NCI-H446 (cell line): ENCODE data around the gene LYSMD1.
A peak's percentile ranks its signal among the peaks of the same experiment; 100 is the strongest.
"Not testable (repeated sequence)": the region's sequence is repeated elsewhere in the genome, so short reads cannot be mapped to it uniquely, and the experiment has no call there.

ENCODE experiments used
- DNase-seq, 2 experiments: peaks; one replicate each; lab custom pipeline; 2025; lab: John Stamatoyannopoulos, UW

Gene LYSMD1, protein sequence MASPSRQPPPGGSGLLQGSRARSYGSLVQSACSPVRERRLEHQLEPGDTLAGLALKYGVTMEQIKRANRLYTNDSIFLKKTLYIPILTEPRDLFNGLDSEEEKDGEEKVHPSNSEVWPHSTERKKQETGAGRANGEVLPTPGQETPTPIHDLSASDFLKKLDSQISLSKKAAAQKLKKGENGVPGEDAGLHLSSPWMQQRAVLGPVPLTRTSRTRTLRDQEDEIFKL

DNA sequence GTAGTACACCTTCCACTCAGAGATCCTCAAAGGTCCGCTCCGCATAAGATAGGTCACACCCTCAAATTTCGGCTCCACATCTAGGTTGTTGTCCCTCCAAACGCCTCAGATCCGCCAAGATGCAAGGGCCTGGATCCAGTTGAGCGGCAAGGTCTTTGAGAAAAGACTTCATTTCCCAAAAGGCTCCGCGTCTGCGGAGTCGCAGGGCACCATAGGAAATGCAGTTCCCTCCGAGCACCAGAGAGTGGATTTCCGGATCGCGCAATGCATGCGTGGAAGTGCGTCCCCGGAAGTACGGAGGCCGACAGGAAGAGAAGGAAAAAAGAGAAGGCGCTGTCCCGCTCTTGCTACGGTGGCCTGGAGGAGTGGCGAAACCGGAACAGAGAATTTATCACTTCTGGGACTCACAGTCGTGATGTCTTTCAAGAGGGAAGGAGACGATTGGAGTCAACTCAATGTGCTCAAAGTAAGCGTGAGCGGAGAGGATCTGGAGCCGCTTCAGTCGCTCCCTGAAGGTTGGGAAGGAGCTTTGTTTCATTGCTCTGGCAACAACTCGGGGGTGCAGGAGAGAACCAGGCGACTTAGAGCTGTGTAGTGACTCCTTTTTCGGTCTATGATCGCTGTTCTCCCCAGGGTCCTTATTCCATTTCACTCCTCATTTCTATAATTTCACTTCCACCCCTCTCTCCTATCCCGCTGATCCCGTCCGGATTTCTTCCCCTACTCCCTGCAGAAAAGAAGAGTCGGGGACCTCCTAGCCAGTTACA, at the start of gene LYSMD1, which contains the start of gene SCNM1:
LYSMD1 (minus strand) TSS at position 165 of the 767 bp plus-strand sequence. CDS start 644 bp downstream, outside the sequence.
SCNM1 (plus strand) TSS at position 407 of the 767 bp plus-strand sequence; CDS start at position 416, 9 bp downstream.
- peak; percentile 94 to 97 for DNase-seq

DNA sequence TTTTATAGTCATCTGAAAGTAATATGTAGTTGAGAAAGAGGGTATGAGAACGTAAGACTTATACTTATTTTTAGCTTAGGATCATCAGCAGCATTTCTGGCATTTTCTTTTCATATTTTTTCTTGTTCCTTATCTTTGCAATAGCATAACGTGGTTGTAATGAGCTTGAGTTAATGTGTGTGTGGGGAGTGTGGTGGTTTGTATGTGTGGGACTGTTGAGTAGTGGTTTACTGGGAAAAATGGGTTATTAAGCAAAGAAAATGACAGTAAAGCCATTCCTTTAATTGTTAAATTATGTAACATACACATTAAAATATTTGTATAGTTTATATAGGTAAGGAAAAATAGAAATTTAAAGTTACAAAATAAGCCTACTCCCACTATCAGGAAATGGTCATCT, 47.9 kb upstream of the LYSMD1 start:
- no peak for DNase-seq

DNA sequence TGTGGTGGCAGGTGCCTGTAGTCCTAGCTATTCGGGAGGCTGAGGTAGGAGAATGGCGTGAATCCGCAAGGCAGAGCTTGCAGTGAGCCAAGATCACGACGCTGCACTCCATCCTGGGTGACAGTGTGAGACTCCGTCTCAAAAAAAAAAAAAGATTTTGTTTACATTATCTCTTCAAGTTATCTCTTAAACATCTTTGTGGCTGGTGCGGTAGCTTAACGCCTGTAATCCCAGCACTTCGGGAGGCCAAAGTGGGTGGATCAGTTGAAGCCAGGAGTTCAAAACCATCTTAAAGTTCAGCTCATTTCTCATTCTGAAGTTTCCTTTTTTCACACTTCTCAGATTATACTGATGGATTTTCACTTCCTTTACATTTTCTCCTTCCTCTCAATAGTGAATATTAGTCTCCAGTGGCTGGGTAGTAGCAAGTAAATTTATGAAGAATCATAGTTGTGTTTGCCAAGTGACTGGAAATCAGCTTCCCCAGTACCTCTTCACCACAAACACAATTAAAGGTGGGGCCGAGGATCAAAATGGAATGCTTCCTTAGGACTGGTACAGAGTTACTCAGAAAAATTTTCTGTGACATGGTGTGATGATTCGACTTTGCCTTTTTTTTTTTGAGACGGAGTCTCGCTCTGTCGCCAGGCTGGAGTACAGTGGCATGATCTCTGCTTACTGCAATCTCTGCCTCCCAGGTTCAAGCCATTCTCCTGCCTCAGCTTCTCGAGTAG, 46.4 kb upstream of the LYSMD1 start:
- no peak for DNase-seq

DNA sequence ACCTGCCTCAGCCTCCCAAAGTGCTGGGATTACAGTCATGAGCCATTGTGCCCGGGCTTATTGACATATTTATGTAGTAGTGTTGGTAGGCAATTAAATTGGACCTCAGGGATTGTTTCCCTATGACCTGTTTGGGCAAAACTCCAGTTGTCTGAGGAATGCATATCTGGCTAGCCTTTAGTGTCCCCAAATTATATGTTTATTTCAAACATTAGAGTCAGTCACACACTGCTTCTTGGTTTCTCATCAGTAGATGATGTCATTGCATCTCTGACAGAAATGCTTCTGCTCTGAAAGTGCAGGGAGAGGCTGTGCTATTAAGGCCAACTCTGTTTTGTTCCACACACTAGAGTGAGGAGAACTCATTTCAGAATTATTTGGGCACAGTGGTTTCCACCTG, 45.1 kb upstream of the LYSMD1 start:
- no peak for DNase-seq

DNA sequence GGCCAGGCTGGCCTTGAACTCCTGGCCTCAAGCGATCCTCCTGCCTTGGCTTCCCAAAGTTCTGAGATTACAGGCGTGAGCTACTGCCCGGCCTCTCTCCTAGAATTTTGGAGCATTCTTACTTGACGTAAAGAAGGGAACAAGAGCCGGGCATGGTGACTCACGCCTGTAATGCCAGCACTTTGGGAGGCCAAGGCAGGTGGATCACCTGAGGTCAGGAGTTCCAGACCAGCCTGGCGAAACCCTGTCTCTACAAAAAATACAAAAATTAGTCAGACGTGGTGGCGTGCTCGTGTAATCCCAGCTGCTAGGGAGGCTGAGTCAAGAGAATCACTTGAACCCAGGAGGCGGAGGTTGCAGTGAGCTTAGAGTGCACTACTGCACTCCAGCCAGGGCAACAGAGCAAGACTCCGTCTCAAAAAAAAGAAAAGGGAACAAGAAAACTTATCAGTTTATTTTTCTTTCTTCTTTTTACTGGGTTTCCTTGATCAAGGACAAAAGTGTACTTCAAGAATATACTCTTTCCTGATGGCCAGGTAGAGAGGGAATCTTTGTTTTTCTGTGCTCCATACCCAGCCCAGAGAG, 39.8 kb upstream of the LYSMD1 start:
- DNase-seq = not testable (repeated sequence)

DNA sequence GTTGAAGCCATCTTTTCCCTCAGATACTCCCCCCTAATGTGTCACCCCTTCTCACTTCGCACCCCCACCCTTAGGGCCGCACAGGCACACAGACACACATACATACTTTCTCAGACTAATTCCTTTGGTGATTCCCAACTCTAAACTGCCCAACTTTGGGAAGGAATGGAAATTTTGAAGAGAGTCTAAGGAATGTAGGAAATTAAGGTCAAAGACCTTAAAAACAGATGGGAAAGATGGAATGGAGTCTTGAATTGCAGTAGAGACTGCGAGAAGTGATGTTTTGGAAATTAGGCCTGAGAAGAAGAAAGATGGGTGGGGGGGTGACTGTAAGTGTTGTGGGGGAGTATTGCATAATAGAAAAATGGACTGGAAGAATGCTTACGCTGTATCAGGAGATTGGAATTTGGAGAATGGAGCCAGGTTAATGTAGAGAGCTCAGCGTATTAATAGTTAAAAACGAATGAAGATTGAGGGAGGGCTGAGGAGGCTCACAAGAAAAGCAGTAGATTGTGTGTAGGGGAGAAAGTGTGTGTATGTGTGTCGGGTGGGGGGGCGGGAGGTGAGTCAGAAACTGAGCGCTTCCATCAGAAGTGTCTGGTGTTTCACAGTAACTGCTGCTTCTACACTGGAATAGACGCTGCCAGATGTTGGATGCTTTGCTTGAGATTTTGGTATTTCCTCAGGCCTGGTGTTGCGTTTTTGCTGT, 34.3 kb upstream of the LYSMD1 start:
- DNase-seq = no peak

DNA sequence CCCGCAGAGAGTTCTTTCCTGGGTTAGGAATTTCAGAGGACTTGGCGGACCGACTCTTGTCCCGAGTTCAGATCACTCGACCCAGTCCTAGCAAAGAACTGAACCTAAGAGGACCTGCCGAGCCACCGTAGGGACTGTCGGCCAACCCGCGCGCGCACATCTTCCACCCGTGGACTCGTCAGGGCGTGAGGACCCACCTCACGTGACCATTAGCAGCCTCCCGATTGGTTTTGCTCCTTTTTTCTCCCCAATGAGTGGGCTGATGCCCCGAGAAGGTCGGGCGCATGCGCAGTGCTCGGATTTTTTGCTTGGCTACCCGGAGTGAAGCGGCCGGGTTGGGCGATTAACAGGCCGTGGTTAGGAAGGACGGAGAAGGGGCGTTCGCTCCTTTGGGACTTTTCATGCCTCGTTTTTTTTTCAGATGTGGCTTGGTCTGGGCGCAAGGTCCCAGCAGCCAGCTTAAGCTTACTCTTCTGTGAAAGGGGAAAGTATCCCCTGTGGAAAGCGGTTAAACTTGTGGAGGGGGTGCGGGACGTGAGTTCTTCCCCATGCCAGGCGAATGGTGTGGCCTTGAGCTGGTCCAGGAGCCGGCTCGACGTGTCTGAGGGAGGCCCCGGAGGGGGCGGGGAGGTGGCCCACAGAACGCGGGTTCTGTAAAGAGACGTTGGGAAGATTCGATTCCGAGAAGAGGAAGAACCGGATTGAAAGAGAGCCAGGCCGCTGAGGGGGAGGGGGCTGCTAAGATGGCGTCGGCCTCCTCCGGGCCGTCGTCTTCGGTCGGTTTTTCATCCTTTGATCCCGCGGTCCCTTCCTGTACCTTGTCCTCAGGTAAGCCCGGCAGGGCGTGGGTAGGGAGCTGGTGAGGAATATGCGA, 32.8 kb upstream of the LYSMD1 start, which contains the start of gene PIP5K1A:
PIP5K1A (plus strand) TSS at position 299 of the 874 bp plus-strand sequence; CDS start at position 744, 445 bp downstream.
- DNase-seq = peak; percentile 93 to 98

DNA sequence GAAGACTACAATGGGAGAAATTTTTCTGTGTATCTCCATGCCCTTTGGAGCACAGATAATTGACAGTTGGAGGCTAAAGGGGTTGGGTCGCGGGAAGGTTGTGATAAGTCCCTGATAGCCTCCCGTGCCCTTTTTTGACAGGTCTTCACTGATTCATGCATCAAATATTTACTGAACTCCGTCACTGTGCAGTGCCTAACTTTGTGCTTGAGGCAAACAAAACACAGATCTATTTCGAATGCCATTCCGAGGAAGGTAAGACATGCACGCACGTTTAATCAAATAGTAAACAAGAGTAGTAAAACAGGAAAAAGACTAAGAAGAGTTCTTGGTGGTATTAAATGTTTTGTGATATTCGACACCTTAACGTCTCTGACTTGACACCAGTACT, 32.2 kb upstream of the LYSMD1 start:
- no peak for DNase-seq

DNA sequence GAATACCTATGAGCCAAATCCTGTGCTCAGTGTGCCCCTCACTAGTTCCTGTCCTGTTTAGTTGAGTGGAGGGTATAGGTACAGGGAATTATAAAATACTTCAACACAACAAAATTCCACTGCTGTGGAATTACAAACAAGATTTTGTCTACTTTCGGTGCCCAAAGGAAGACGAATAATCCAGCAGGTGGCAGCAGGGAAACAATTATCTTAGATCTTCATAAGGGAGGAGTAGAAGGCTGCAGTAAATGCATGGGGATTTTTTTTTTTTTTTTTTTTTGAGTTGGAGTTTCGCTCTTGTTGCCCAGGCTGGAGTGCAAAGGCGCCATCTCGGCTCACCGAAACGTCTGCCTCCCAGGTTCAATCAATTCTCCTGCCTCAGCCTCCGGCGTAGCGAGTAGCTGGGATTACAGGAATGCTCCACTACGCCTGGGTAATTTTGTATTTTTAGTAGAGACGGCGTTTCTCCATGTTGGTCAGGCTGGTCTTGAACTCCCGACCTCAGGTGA, 30.6 kb upstream of the LYSMD1 start:
- DNase-seq = peak; percentile 75 to 85

DNA sequence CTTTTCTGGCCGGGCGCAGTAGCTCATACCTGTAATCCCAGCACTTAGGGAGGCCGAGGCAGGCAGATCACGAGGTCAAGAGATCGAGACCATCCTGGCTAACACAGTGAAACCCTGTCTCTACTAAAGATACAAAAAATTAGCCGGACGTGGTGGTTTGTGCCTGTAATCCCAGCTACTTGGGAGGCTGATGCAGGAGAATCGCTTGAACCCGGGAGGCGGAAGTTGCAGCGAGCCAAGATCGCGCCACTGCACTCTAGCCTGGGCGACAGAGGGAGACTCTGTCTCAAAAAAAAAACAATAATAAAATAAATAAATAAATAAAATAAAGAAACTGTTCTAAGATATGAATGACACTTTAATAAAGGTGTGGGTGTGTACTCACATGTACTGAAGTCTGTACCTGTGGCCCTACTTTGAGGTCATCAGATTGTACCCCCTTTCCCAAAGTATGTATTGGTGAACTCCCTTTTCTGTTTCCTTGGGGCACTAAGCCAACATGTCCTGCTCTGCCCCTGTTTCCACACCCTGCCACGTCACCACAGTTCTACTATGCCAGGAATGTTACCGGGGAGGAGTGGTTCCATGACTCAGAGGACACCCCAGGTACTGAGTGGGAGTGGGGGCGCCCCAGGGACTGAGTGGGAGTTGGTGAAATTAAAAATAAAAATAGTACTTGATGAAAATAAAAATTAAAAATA, 29.3 kb upstream of the LYSMD1 start:
- peak in 1 of 2 experiments; percentile 22 for DNase-seq

DNA sequence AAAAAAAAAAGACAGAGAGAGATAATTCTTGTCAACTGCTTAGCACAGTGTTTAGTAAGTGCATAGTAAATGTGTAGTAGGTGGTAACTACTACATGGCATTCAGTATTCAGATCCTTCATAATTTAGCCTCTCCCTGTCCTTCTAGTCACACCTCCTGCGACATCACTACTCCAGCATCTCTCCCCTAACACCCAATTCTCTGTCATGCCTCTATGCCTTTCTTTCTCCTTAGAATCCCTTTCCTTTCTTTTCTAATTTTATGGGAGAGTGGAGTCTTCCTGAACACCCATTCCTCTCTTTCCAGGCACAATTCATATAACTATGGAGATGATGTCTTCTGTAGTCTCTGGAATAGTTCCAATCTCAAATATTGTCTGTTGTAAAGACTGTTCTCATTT, 28.2 kb upstream of the LYSMD1 start:
- DNase-seq = no peak

DNA sequence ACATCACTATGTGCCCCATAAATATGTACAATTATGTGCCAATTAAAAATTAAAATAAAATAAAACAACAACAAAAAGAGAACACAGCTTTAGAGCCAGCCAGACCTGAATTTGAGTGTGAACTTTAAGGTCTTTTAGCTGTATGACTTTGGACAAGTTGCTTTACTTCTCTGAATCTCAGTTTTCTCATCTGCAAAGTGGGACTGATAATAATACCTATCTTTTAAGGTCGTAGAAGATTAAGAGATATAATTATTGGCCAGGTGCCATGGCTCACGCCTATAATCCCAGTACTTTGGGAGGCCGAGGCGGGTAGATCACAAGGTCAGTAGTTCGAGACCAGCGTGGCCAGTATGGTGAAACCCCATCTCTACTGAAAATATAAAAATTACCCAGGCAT, 27.6 kb upstream of the LYSMD1 start:
- no peak for DNase-seq

DNA sequence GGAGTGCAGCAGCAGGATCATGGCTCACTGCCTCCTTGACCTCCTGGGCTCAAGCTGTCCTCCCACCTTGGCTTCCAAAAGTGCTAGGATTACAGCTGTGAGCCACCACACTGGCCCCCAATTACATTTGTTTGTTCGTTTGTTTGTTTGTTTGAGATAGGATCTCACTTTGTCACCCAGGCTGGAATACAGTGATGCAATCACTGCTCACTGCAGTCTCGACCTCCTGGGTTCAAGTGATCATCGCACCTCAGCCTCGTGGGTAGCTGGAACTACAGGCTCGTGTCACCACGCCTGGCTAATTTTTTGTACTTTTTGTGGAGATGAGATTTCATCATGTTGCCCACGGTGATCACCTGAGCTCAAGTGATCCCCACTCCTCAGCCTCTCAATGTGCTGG, 26.3 kb upstream of the LYSMD1 start:
- DNase-seq = no peak

DNA sequence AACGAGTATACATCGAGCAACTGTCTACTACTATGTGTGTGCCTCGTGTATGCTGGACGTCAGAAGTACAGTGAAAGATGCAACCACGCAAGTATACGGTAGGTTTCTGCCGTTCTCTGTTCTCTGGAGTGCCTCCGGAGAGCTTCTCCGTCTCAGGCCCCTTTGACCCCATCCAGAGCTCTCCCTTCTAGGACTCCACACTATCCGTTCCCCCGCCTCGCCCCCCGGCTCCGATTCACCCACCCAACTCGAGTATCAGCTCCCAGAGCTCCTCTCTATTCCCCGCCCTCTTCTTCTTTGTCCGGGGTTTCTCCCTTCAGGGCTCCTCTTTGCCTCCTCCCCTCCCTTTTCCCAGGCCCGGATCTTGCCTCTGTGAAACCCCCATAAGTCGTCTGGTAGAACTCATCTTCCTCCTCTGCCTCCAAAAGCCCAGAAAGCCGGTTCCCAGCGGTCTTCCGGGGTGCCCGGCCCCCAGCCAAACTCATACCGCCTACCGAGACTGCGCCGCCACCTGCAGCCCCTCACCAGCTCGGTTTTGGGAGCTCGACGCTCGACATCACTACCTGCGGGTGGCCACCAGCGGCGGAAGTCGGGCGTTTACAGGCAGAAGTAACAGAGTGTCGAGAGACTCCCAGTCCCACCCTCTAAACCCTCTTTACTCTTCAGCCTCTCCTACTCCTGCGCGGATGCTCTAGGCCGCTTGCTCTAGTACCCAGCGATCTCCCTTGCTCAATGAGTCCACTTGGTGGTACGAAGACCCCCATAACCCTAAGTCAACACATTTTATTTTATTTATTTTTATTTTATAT, 24.1 kb upstream of the LYSMD1 start, which contains the start of gene VPS72:
VPS72 (minus strand) TSS at position 561 of the 809 bp plus-strand sequence; CDS start at position 485, 76 bp downstream.
- peak; percentile 67 to 87 for DNase-seq

DNA sequence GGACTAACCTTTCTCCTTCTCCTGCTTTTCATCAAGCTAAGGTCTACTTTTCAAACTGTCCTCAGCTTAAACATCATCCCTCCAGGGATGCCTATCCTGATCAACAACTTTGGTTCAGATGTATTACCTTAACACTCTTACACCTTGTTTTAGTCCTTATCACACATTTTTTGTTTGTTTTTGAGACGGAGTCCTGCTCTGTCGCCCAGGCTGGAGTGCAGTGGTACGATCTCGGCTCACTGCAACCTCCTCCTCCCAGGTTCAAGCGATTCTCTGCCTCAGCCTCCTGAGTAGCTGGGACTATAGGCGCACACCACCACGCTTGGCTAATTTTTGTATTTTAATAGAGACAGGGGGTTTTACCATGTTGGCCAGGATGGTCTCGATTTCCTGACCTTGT, 23.0 kb upstream of the LYSMD1 start:
- DNase-seq = not testable (repeated sequence)

DNA sequence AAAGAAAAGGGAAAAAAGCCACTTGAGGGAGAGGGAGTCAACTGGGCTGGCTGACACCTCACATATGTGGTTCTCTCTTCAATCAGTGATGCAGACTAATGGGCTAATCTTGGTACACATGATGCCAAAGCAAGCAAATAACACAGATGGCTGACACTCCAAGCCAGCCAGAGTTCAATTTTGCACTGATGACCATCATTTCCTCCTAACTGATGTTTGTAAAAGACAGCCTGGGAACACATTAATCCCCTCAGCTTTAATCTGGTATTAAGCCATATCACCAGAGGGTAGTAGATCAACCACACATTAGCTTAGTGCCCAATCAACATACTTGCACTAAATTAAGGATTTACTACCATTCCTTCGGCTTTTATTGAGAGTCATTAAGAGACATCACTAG, 21.5 kb upstream of the LYSMD1 start:
- DNase-seq = peak in 1 of 2 experiments; percentile 29

DNA sequence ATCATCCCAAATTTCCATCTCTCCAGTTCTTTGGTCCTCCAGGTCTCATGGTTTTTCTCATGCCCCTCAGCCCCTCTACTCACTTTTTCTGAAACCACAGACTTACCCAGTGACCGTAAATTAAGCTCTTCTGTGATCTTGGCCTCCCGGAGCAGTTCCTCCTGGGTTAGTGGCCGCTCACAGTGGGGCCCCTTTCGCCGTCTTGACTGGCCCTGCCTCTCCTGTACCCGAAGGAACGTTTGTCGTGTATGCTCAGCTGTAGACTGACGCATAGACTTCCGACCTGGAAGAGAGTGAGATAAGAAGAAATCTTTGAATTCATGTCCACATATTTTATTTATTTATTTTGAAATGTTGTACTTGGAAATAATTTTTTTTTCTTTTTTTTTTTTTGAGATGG, 18.5 kb upstream of the LYSMD1 start:
- no peak for DNase-seq

DNA sequence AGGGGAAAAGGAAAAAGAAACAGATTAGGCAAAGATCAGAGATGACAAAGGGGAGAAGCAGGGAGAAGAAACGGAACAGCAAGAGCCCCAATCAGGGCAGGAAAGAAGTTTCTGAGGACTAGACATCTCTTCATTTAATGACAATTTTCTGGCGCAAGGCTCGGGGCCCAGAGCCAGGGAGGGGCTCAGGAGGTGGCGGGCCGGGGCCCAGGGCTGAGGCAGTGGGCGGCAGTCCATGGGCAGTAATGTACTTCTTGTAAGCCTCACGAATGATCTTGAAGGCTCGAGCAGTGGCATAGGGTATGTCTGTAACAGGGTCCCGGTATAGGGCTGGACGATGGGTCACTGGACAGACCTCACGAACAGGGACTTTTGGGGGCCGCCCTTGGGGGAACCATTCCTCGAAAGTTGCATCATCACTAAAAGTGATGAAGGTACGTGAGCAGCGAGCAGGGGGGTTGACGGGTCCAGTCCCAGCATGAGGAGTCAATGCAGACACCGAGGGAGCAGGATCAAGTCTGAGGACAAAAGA, 10.9 kb upstream of the LYSMD1 start:
- DNase-seq = no peak
